ENCODE data around the gene NAA38.

Gene NAA38

GRCh38 chr17:7852919-7853690 is 4.3 kb downstream of the NAA38 start:
- in situ Hi-C loops (cut with MboI; ENCODE audit: low sequenced_read_pairs): no loop called here

GRCh38 chr17:7852262-7852670 is 5.1 kb downstream of the NAA38 start:
- in situ Hi-C loops (cut with MboI; ENCODE audit: low sequenced_read_pairs): no loop called here

- in situ Hi-C loops (cut with MboI; ENCODE audit: low sequenced_read_pairs): no loop called here
Observed at GRCh38 chr17:7851438-7852261, 5.7 kb downstream of the NAA38 start.

GRCh38 chr17:7850701-7851437 is 6.5 kb downstream of the NAA38 start:
- in situ Hi-C loops (cut with MboI; ENCODE audit: low sequenced_read_pairs): no loop called here

GRCh38 chr17:7849751-7850504 is 7.4 kb downstream of the NAA38 start:
- in situ Hi-C loops (cut with MboI; ENCODE audit: low sequenced_read_pairs): no loop called here

- in situ Hi-C loops (cut with MboI; ENCODE audit: low sequenced_read_pairs): no loop called here
Observed at GRCh38 chr17:7849130-7849750, 8.1 kb downstream of the NAA38 start.

- in situ Hi-C loops (cut with MboI; ENCODE audit: low sequenced_read_pairs): no loop called here
Observed at GRCh38 chr17:7848739-7849129, 8.6 kb downstream of the NAA38 start.

GRCh38 chr17:7848131-7848579 is 9.2 kb downstream of the NAA38 start:
- in situ Hi-C loops (cut with MboI; ENCODE audit: low sequenced_read_pairs): no loop called here

GRCh38 chr17:7846765-7847661 is 10.3 kb downstream of the NAA38 start:
- in situ Hi-C loops (cut with MboI; ENCODE audit: low sequenced_read_pairs): no loop called here

- in situ Hi-C loops (cut with MboI; ENCODE audit: low sequenced_read_pairs): no loop called here
Observed at GRCh38 chr17:7846063-7846735, 11.2 kb downstream of the NAA38 start.

- in situ Hi-C loops (cut with MboI; ENCODE audit: low sequenced_read_pairs): no loop called here
Observed at GRCh38 chr17:7845359-7846062, 11.8 kb downstream of the NAA38 start.

GRCh38 chr17:7844292-7845154 is 12.8 kb downstream of the NAA38 start:
- in situ Hi-C loops (cut with MboI; ENCODE audit: low sequenced_read_pairs): no loop called here

- in situ Hi-C loops (cut with MboI; ENCODE audit: low sequenced_read_pairs): no loop called here
Observed at GRCh38 chr17:7843536-7844291, 13.6 kb downstream of the NAA38 start.

- in situ Hi-C loops (cut with MboI; ENCODE audit: low sequenced_read_pairs): no loop called here
Observed at GRCh38 chr17:7843257-7843535, 14.2 kb downstream of the NAA38 start.

GRCh38 chr17:7842380-7843256 is 14.7 kb downstream of the NAA38 start:
- in situ Hi-C loops (cut with MboI; ENCODE audit: low sequenced_read_pairs): no loop called here

GRCh38 chr17:7841915-7842379 is 15.4 kb downstream of the NAA38 start:
- in situ Hi-C loops (cut with MboI; ENCODE audit: low sequenced_read_pairs): no loop called here

Measured in hTERT RPE-1 (cell line).